HCT116 (cell line): Measurements from ENCODE around the gene CENPL. TPM values are rescaled to one million over a fixed set of nuclear protein-coding genes. Genes with fewer than 3 reads are reported as not detected.

Source experiments
- ATAC-seq: fragments of 200-7000 bp; cut with Tn5 transposase; 2 replicates; pipeline ENCODE4 v1.9.1; 2020; ENCODE audit warnings: mild to moderate bottlenecking, moderate library complexity
- BruUV-seq: library from RNA; stranded (reverse); fragments of 400-500 nt; replicated peaks from 2 replicates; lab custom pipeline; 2021; lab: Mats Ljungman, UMichigan
- CTCF ChIA-PET: fragments of 300-600 bp; sonication (Branson Sonifier 250); formaldehyde crosslinking; loops from one replicate; lab custom pipeline; 2021; ENCODE audit warnings: antibody characterized with exemption; lab: Charles Lee
- POLR2A ChIA-PET: fragments of 300-600, 350-600 bp; sonication (Branson Sonifier 250); formaldehyde crosslinking; loops from one replicate; lab custom pipeline; 2021; ENCODE audit warnings: antibody characterized with exemption; lab: Charles Lee
- RAD21 ChIA-PET, 2 experiments: fragments of 300-600 bp; sonication (Branson Sonifier 250); formaldehyde crosslinking; loops; one replicate each; lab custom pipeline; 2023; ENCODE audit warnings: low total read pairs in 2 of 2; ENCODE audit not compliant: uncharacterized antibody in 2 of 2, unreplicated experiment in 2 of 2, low non-redundant PET in 1 of 2; lab: Charles Lee
- DNase-seq: peaks from one replicate; pipeline ENCODE4 v3.0.0-alpha.2; 2010; ENCODE audit warnings: low read depth, low spot score
- H2AFZ ChIP-seq: fragments of 200-600 bp; shearing (Covaris generic), sonication (generic); 2 replicates; pipeline ENCODE4 v1.6.1; 2017; ENCODE audit warnings: low read depth, mixed run types, mixed read lengths, antibody characterized with exemption, low read length; ENCODE audit not compliant: poor library complexity, severe bottlenecking
- H3K27ac ChIP-seq: 2 replicates; pipeline ENCODE4 v1.5.1; 2012; ENCODE audit warnings: low read depth, low read length
- H3K27me3 ChIP-seq: fragments of 200-600 bp; sonication (generic); 2 replicates; pipeline ENCODE4 v1.6.1; 2016; ENCODE audit warnings: mixed run types, low read length, mixed read lengths; ENCODE audit not compliant: insufficient read depth
- H3K36me3 ChIP-seq, 2 experiments: fragments of 200-500 bp in 1 of 2; fragments of 200-600 bp in 1 of 2; sonication (Bioruptor generic) in 1 of 2; sonication (generic) in 1 of 2; 2 replicates each; pipeline versions ENCODE4 v1.5.1 to v1.6.1; 2014 to 2016; ENCODE audit warnings: low read length in 2 of 2, inconsistent platforms in 1 of 2, mixed read lengths in 1 of 2, mixed run types in 1 of 2; ENCODE audit not compliant: insufficient read depth in 2 of 2, control insufficient read depth in 1 of 2
- H3K4me1 ChIP-seq, 2 experiments: fragments of 200-600 bp in 1 of 2; sonication (generic) in 1 of 2; 2 replicates each; pipeline versions ENCODE4 v1.5.1 to v1.6.1; 2012 to 2017; ENCODE audit warnings: low read length in 2 of 2, inconsistent platforms in 1 of 2, mild to moderate bottlenecking in 1 of 2, mixed read lengths in 1 of 2, mixed run types in 1 of 2, moderate library complexity in 1 of 2; ENCODE audit not compliant: insufficient read depth in 2 of 2, control insufficient read depth in 1 of 2
- H3K4me2 ChIP-seq: fragments of 200-600 bp; sonication (generic); 2 replicates; pipeline ENCODE4 v1.6.1; 2017; ENCODE audit warnings: mixed run types, low read length, mixed read lengths
- H3K4me3 ChIP-seq, 2 experiments: fragments of 200-600 bp in 1 of 2; sonication (generic) in 1 of 2; replicated peaks in 1 of 2; 2 replicates each; pipeline ENCODE4 v1.5.1; 2011 to 2016; ENCODE audit warnings: low read length in 2 of 2, control low read depth in 1 of 2, low read depth in 1 of 2, mild to moderate bottlenecking in 1 of 2, mixed read lengths in 1 of 2, mixed run types in 1 of 2
- H3K79me2 ChIP-seq: fragments of 200-600 bp; sonication (generic); 2 replicates; pipeline ENCODE4 v1.6.1; 2017; ENCODE audit warnings: mild to moderate bottlenecking, mixed run types, low read length, moderate library complexity, mixed read lengths; ENCODE audit not compliant: insufficient read depth
- H3K9ac ChIP-seq: fragments of 200-600 bp; sonication (generic); 2 replicates; pipeline ENCODE4 v1.6.1; 2016; ENCODE audit warnings: low read length, mixed read lengths
- H3K9me2 ChIP-seq: fragments of 200-600 bp; sonication (generic), shearing (Covaris generic); 2 replicates; pipeline ENCODE4 v1.6.1; 2017; ENCODE audit warnings: mixed run types, mild to moderate bottlenecking, moderate library complexity; ENCODE audit not compliant: insufficient read depth
- H3K9me3 ChIP-seq, 2 experiments: fragments of 200-500 bp in 1 of 2; fragments of 200-600 bp in 1 of 2; sonication (Bioruptor generic) in 1 of 2; sonication (generic) in 1 of 2; 2 replicates each; pipeline ENCODE4 v1.6.1; 2014 to 2017; ENCODE audit warnings: low read length in 2 of 2, mixed read lengths in 2 of 2, inconsistent platforms in 1 of 2, low read depth in 1 of 2, mild to moderate bottlenecking in 1 of 2, mixed run types in 1 of 2, moderate library complexity in 1 of 2; ENCODE audit not compliant: control insufficient read depth in 1 of 2, insufficient read depth in 1 of 2
- H4K20me1 ChIP-seq: fragments of 200-600 bp; sonication (generic), shearing (Covaris generic); 2 replicates; pipeline ENCODE4 v1.6.1; 2017; ENCODE audit warnings: mixed run types, mild to moderate bottlenecking, moderate library complexity; ENCODE audit not compliant: insufficient read depth
- ATF3 ChIP-seq: IDR thresholded peaks from 2 replicates; pipeline ENCODE4 v1.6.1; 2012
- CEBPB ChIP-seq: IDR thresholded peaks from 2 replicates; pipeline ENCODE4 v1.6.1; 2012; ENCODE audit warnings: low read depth
- ELF1 ChIP-seq: IDR thresholded peaks from 2 replicates; pipeline ENCODE4 v1.6.1; 2012; ENCODE audit warnings: low read depth, borderline replicate concordance
- JUND ChIP-seq: IDR thresholded peaks from 2 replicates; pipeline ENCODE4 v1.6.1; 2012
- POLR2A ChIP-seq: IDR thresholded peaks from 2 replicates; pipeline ENCODE4 v1.7.0; 2011; ENCODE audit warnings: borderline replicate concordance; ENCODE audit not compliant: insufficient read depth, insufficient read length; ENCODE audit errors: extremely low read depth
- RAD21 ChIP-seq: IDR thresholded peaks from 2 replicates; pipeline ENCODE4 v1.6.1; 2012; ENCODE audit warnings: low read depth, mild to moderate bottlenecking
- REST ChIP-seq: IDR thresholded peaks from 2 replicates; pipeline ENCODE4 v1.6.1; 2012; ENCODE audit warnings: low read depth
- SP1 ChIP-seq: IDR thresholded peaks from 2 replicates; pipeline ENCODE4 v1.6.1; 2012; ENCODE audit warnings: low read depth
- YY1 ChIP-seq: IDR thresholded peaks from 2 replicates; pipeline ENCODE4 v1.6.1; 2011; ENCODE audit warnings: low read length, low read depth, moderate library complexity, mild to moderate bottlenecking; ENCODE audit not compliant: insufficient replicate concordance; ENCODE audit errors: extremely low read depth
- ZBTB33 ChIP-seq: IDR thresholded peaks from 2 replicates; pipeline ENCODE4 v1.6.1; 2011; ENCODE audit warnings: mild to moderate bottlenecking, low read length, moderate library complexity; ENCODE audit not compliant: insufficient replicate concordance; ENCODE audit errors: extremely low read depth
- ZFX ChIP-seq: fragments of 450-650 bp; IDR thresholded peaks from 2 replicates; pipeline ENCODE4 v1.6.1; 2017
- ZNF274 ChIP-seq: fragments of 200-500 bp; sonication (Bioruptor generic); IDR thresholded peaks from 2 replicates; pipeline ENCODE4 v1.6.1; 2014; ENCODE audit warnings: mild to moderate bottlenecking, low read depth, low read length, inconsistent platforms
- intact Hi-C: fragments of 100-400 bp; cut with micrococcal nuclease; formaldehyde crosslinking; loops from 2 replicates; pipeline ENCODE4 v1.10.0; 2022
- total RNA-seq: library from RNA; stranded (reverse); gene quantifications from one replicate; pipeline ENCODE4 v1.2.1, GENCODE V29; 2021; ENCODE audit not compliant: unreplicated experiment
- TF ChIP-seq, protein P1 (sequence below): IDR thresholded peaks from 2 replicates; pipeline ENCODE4 v1.6.1; 2012

Gene CENPL
- total RNA-seq, 1 experiment from 2014 or later, result 20.3 TPM

GRCh38 chr1:173856014-173856413 is 31.3 kb upstream of the CENPL start (continued):
- TF ChIP-seq, protein P1, sequence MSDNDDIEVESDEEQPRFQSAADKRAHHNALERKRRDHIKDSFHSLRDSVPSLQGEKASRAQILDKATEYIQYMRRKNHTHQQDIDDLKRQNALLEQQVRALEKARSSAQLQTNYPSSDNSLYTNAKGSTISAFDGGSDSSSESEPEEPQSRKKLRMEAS, result no peak

GRCh38 chr1:173853074-173853473 is 28.4 kb upstream of the CENPL start:
- BruUV-seq, result no TSS peak
- ChIA-PET RAD21 (no interaction called here), POLR2A (no interaction called here), CTCF (no interaction called here)
- Histone ChIP-seq H3K79me2 (no peaks in the 10 kb centered on the region), H3K27ac (no peak overlapping the region), H3K9me3 (no peaks in the 10 kb centered on the region), H2AFZ (no peak overlapping the region), H3K36me3 (peaks cover 3 to 17% of the 10 kb centered on the region in 2 experiments; a peak in 2 of 4 replicates), H4K20me1 (no peaks in the 10 kb centered on the region; the same call in 1 of the 2 replicates), H3K9ac (no peak overlapping the region), H3K4me3 (no peak overlapping the region), H3K4me2 (no peak overlapping the region), H3K27me3 (no peaks in the 10 kb centered on the region), H3K4me1 (no peaks in the 10 kb centered on the region), H3K9me2 (no peaks in the 10 kb centered on the region)
- ATAC-seq (no peak), DNase-seq (no peak)
- intact Hi-C loops, result no loop called here
- TF ChIP-seq POLR2A, result no peak
- no peak for TF ChIP-seq SP1
- TF ChIP-seq YY1, result no peak
- no peak for TF ChIP-seq ZFX
- TF ChIP-seq ZBTB33, result no peak
- no peak for TF ChIP-seq RAD21
- TF ChIP-seq CEBPB, result no peak
- no peak for TF ChIP-seq ATF3
- TF ChIP-seq REST, result no peak
- TF ChIP-seq ELF1, result no peak
- TF ChIP-seq JUND, result no peak
- TF ChIP-seq ZNF274, result no peak
